NCI-H524 treated with DMSO at 0.1 percent for 48 hours (cell line): ENCODE measurements around the gene TRIM44.

Experiments used
- DNase-seq: peaks from one replicate; lab custom pipeline; 2025; lab: John Stamatoyannopoulos, UW

Gene TRIM44

DNA sequence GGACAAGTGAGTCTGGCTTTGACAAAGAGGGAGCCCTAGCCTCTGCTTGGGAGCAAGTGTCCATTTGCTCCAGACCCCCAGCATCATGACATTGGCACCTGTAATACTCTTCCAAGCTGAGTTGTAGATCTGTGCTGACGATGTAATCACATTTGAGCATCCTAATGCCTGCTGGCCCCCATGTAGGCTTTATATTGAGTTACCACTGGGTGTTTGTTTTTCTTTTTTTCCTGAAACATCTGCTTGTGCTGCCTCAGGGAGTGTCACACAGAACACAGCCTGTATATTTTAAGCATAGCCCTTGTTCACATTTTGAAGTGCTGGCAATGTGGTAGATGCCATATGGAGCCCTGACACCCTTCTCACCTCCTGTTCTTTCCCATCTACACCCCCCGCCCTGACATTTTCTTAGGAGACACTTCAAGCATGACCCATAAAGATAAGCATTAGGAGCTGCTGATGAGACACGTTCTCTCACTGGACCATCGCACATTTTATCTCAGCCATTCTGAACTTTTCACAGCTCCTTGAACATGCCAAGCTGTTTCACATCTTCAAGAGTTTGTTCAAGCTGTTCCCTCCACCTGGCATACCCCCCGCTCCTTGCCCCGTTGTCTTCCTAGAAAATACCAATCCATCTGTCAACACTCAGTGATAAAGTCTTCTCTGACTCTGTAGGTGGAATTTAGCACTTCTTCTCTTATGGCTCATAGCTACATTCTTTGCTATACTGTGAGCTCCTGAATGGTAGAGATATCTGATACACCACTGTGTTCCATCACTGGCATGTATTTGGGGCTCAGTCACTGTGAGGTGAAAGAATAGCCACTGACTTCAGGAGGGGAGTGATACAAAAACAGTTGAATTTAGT lies 128.7 kb downstream of the TRIM44 start:
- peak; percentile 100 for DNase-seq

DNA sequence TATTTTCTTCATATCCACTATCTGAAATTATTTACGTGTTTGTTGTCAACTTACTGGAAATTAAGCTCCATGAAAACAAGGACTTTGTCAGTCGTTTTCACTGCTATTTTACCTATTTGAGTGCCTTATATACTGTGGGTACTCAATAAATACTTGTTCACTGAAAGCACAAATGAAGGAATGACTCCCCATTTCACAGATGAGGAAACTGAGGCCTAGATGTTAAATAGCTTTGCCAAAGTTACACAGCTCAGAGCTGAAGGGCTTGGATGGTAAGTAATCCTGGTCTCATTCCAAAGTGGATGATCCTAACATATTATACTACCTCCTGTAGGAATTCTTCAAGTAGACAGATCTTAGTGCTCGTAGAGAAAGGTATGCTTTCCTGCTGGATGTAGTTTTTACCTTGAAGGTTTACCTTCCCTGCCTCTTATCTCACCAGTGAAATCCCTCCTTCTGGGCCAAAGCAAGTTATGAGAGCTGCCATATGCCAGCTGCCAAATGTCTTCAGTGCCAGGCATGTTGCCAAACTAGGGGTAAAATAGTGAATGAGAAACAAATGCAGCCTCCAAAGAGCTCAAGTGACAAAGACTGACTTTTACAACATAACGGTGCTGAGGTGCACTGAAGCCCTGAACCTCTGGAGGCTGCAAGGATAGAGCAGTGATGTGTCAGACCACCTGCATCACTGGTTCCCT lies 129.7 kb downstream of the TRIM44 start:
- peak; percentile 58 for DNase-seq

DNA sequence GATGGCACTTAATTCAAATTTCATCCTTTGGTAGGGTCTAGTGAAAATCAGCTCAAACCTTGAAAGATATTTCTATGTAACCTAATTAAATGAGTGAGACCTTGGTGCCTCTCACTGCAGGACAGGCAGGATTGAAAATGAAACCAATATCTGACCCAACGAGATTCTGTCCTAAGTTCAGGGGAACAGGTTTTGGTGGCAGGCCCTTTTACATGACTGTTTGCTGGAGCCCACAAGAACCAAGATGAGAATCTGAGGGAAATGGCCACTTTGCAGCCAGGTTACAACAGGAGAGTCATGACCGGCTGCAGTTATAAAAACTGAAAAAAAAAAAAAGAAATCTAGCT lies 130.2 kb downstream of the TRIM44 start:
- no peak for DNase-seq

DNA sequence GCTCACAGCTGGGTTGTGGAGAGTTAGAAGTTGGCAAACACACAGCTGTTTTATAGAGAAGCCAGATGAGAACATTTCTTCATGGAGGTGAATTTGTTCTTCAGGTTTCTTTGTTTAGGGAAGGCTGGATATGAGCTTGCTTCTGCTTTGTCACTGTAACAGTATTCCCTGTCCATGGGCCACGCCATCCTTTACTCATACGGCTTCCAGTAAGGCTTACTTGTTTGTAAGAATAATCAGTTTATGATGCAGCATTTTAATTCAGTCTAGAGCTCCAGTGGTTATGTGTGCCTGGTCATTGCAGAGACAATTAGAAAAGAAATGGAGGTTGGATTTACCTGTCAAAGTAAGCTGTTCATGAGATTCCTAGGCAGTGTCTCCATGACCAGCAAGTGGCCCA lies 131.8 kb downstream of the TRIM44 start:
- no peak for DNase-seq

DNA sequence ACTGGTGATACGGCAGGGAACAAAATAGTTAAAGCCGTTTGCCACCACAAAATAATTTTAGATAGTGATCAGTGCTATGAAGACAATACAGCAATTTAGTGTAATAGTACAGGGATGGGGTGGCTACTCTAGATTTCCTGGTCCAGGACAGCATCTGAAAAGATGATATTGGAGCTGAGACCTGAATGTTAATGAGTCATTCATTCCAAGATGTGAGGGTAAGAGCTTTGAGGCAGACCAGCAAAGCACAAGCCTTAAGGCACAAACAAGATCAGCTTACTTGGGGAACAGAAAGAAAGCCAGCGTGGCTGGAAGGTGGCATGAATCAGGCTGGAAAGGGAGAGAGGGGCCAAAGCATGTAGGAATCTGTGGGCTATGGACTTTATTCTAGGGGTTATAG lies 132.3 kb downstream of the TRIM44 start:
- DNase-seq, result no peak

DNA sequence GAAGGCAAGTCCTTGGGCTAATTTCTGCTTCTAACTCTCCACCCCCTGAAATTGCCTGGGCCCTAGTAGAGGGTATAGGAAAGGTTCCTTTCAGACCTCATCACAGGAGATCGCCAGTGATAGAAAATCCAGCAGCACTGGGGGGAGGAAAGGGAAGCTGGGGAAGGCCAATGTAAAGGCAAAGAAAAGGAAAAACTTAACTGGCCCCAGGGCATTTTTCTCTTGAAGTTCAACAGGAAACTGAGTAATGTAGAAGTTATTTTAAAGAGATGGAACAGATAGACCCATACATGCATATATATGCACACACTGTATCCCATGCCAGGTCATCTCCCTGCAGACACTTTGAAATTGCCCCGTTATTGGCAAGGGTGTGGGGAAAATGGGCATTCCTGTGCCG lies 134.0 kb downstream of the TRIM44 start:
- DNase-seq, result no peak

DNA sequence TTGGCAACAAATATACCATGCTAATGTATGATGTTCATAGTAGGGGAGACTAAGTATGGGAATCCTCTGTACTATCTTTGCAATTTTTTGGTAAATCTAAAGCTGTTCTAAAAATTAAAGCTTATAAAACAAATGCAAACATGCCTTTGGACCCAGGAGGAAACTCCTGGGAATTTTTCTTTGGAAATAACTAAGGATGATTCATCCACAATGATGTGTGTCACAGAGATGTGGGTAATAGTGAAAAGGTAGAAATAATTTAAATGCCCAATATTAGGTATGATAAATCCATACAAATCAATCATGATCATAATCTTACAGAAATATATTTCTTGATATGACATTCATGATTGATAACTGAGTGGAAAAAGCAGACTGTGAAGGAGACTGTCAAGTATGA lies 135.8 kb downstream of the TRIM44 start:
- DNase-seq, result no peak

DNA sequence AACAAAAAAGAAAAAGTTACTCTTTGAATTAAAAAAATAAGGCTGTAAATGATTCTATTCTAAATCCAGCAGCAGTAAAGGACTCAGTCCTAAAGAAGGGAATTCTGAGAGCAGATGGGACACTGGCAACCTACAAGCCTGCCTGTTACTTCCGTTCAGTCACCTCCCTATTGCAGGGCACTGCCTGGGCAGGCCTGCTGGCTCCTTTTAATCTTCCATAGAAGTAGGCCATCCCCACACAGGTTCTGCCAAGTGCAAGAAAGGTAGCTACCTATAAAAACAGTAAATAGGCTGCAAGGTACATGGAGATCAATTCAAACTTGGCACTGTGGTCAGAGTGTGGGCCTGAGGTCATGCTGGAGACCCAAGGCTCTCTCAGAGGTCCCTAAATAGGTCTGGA lies 136.4 kb downstream of the TRIM44 start:
- DNase-seq, result no peak

DNA sequence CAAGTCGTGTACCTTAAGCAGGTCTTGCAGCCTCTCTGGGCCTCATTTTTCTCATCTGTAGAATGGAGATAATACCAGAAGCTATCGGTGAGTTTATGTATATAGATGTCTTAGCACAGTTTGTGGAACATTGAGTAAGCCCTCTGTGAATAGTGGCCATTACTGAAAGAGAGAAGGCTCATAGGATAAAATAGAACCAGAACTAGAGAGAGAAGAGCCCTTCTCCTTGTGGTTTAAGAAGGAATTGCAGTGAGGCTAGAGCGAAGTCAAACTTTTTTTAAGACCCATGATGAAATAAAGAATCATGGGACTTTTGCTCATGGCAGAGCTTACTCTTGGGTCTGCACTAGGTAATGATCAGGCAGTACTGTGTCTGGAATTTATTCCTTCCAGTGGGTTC lies 137.1 kb downstream of the TRIM44 start:
- no peak for DNase-seq

DNA sequence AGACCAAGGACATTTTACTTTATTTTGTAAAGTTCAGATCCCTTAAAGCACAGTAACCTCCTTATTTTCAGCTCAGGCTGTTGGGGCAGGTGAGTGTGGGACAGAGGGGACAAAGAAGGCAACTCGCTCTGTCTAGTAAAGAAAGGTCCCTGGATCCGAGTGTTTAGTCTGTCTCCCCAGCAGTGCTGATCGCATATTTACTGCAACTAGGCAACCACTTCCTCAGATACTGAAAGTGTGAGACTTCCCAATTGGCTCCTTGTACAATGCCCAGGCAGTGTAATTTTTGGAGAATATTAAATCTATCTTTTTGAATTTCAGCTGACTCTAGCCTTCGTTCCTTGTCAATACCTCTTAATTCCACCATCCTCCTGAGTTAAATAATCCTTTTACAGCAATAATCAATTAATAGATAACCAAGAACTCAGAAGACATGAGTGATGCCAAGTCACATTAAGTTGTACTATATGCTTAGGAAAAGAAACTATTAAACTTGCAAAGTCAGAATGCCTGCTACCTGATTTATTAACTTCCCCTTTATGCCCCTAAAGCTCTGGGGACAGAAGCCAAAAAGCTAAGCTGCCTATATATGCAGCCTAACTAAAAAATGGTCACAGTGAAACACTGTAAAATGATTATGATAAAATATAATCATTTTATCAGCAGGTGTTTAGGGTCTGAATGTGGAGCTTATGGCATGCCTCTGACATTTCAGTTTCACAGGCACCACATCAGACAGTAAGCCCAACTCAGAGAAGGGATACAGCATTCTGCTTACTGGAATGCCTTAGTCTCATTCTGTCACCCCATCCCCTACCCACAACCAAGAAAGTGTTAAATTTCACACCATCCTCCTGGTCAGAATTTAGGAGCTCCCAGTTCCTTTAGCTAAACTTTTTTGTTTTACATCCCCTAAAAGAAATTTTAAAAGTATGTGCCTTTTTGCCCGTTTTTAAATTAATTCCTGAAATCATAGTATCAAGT lies 138.7 kb downstream of the TRIM44 start:
- no peak for DNase-seq

DNA sequence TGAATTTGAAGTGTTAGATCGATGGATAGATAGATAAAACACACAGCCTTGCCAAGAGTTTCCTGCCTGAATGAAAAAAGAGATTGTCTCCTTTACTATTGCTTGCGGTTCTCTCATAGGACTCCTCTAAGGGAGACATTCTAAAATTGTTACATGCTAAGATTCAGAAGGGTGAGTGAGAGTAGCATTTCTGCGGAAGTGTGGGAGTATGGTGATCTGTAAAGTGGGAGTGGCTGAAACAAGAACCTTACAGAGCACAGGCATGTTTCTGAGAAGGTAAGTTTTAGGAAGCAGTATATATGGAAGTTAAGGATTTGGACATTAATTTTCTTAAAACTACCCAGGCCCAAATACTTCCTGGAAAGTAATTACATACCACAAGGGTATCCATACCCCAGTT lies 139.6 kb downstream of the TRIM44 start:
- DNase-seq, result no peak

DNA sequence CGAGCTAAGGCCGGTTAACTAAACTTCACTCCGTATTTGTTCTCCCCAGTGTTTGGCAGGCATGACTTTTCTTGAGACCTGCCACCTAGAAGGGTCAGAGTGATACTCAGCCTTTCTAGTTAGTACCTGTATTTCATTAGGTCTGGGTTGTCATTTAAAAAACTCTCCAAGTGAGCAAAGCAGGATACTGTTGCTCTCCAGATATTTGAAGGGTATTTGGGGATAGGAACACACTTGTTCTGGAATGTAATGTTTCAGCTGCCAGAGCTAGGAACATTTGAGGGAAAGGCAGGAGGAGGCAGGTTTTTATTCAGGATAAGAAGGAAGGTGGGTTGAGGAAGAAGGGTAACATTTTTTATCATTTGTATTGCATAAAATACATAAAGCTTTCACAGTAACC lies 140.1 kb downstream of the TRIM44 start:
- DNase-seq, result no peak

DNA sequence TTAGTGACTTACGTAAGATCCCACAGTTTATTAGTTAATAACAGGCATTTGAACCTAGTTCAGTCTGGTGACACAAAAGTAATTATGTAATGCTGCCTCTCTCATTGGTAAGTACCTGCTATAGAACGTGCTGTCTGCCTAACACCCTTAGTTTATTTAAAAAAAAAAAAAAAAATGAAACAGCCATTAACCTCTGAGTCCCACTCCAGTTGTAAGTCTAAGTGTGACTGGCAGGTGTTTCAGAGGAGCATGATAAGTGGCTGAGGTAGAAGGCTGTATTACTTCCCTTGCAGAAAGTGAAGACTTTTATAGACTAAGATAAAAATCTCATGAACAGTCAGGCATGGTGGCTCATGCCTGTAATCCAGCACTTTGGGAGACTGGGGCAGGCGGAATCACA lies 140.5 kb downstream of the TRIM44 start:
- no peak for DNase-seq

DNA sequence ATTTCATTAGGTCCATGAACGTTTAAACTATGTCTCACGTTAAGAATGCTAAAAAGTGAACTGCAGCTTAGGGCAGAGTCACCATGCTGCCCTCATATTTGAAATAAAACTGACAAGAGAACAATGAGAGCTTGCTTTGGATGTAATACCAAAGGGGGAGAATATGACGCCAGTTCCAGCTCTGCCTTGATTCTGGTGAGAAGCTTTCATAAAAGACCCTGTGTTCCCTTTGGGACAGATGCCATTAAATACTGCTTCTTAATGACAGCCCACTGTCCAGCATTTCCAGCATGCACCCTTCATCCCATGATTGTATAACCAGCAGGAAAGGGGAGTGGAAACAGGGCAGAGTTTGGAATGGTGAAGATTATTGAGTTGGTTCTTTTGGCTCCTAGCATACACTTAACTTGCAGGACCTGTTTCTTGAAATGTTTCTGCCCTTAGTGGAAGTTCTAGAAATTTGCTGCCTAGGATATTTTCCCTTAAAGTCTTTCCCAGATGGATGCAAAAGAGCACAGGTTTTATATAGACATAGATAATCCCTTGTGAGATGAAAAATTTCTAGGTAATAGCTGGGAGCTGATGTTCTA lies 142.0 kb downstream of the TRIM44 start:
- DNase-seq, result no peak

DNA sequence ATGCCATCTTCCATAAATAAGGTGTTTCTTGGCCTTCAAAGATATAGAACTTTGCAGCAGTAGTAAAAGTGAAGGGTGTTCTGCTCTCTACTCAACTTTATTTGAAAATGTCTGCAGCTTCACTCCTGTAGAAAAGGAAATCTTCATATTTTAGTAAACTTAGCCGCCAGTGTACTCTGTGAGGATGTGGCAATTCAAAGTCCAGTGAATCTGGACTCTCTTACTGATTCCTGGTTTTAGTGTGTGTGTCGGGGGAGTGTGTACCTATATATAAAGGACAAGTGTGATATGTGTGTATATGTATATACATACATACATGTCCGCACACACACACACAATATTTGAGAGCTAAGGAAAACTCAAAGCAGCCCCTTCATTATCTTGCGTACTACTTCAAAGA lies 147.0 kb downstream of the TRIM44 start:
- no peak for DNase-seq

DNA sequence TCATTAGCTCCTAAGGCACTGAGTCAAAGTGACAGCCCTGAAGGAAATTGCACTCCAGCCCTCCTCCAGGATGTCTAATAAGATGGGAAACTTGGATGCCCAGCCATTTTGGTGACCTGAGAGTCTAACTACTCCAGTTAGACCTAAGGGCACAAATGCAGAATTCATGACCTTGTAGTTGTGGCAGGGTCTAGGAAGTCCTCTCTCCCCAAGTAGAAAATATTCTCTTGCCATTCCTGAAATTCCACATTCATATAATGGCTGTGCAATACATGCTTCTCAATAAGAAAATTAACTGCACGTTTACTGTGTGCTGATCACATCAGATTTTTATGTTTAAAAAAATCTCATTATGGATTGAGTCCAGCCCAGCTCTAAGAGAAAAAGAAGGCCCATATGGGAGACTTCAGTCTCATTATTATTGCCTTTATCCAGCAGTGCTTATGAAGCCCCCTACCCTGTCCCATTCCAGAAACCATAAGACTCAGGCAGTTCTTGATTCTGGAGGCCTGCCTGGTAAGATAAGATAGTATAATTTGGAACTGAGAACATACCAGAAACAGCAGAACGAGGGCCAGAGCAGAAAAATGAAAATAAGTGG lies 147.6 kb downstream of the TRIM44 start:
- no peak for DNase-seq

DNA sequence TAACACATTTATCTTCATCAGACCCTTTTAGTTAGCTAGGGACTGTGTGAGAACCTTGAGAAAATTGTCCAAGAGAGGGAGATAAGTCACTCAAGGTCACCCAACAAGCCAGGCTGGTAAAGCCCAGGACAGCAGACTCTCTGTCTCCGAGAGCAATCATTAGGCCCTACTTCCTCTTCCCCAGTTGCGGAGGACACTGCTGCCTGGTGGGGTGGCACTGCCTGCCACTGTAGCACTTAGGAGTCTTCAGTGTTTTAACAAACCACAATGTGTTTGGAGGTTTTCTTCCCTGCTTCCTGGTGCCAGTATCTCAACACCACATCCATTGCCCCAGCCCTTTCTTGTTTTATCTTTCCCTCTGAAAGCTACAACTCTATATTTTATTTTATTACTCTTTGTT lies 149.2 kb downstream of the TRIM44 start:
- DNase-seq, result no peak

DNA sequence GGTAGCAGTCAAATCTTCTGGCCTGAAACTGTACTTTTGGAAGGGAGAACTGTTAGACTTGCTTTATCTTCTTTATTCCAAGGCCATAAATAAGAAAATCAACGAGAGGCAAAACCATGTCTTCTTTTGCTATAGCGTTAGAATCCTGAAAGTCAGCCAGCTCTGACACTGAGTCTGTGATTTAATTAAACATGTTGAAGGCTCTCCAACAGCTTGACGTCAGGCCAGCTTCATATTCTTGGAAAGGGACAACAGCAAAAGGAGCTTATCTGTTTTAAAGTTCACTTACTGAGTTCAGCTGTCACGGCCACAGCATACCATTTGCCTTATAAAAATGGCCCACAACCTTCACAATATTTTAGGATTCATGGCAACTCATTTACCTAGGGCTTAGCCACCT lies 150.3 kb downstream of the TRIM44 start:
- no peak for DNase-seq

DNA sequence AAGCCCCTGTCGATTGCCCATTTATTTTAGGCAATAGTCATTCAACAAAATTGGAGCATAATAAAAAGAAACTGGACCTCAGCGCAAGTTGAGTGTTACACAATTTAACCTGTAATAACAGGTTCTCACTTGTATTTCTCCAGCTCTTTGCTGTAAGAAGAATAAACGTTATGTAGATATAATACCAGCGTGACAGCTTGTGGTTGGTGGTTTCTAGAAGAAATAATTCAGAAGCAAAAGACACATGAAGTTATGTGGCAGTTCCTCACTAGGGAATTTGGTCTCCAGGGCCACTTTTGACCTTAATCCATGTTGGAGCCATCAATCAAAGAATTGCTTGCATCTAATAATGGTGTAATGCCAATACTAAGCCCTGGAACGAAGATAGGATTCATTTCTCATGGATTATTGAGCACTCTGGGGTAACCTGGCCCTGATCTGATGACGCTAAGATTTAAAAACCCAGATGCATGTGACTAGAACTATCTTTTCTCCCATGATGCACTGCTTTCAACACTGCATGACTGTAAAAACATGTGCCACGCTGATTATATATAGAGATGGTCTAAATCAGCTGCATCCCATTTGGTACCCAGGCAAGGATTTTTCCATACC lies 151.6 kb downstream of the TRIM44 start:
- no peak for DNase-seq

DNA sequence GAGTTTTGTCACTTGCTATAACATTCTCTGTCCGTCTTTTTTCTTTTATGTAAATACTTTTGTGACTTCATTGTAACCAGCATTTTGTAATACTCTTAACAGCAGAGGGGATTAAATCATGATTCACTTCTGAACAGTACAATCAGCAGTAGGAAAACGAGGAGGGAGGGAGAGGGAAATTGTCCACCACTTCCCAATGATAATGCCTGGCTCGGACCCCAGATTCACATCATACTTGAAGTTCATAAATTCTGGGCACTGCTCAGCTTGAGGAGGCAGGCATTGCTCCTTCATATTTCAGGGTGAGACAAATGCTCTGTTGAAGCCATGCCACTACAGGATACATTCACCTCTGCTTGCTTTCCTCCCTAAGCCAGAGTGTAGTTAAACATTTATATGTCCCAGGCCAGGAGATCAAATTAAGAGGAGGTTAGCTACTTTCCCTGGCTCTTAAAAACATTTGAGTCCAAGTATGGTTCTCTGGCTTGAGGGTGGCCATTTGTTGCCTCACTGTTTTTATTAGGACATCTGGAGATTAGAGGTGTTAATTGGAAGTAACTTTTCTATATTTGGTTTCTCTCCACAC lies 152.2 kb downstream of the TRIM44 start:
- no peak for DNase-seq
